Fibroblast of pulmonary artery (primary cell): ENCODE data around the gene SNCA.
A peak's percentile ranks its signal among the peaks of the same experiment; 100 is the strongest.

Source experiments
- DNase-seq: peaks from one replicate; pipeline ENCODE4 v3.0.0-alpha.2; 2010; ENCODE audit warnings: low read depth
- H3K4me3 ChIP-seq: replicated peaks from 2 replicates; pipeline ENCODE4 v1.5.1; 2011; ENCODE audit warnings: low read depth, mild to moderate bottlenecking, control low read depth, low read length, moderate library complexity
- TF ChIP-seq, protein P1 (sequence below): IDR thresholded peaks from 2 replicates; pipeline ENCODE4 v1.5.1; 2011; ENCODE audit warnings: mild to moderate bottlenecking, control low read depth, low read length, inconsistent platforms; ENCODE audit errors: missing control alignments

Gene SNCA

DNA sequence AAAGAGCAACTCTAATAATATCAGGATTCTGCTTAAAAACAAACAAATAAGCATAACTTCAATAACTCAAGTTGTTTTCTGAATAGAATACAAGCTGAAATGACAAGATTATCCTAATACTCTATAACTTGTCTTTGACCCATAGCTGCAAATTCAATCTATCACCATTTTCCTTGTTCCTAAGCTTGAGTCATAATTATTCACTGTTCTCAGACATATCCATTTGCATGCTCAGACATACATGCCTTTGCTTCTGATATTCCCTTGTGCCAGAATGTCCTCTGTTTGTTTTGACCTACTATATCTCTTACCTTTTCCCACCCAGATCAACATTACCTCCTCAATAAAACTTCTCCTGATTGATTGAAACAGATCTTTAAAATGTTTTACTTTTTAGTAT lies 109.7 kb downstream of the SNCA start:
- no peak overlapping the region for H3K4me3 ChIP-seq
- no peak for DNase-seq
- TF ChIP-seq, protein P1, sequence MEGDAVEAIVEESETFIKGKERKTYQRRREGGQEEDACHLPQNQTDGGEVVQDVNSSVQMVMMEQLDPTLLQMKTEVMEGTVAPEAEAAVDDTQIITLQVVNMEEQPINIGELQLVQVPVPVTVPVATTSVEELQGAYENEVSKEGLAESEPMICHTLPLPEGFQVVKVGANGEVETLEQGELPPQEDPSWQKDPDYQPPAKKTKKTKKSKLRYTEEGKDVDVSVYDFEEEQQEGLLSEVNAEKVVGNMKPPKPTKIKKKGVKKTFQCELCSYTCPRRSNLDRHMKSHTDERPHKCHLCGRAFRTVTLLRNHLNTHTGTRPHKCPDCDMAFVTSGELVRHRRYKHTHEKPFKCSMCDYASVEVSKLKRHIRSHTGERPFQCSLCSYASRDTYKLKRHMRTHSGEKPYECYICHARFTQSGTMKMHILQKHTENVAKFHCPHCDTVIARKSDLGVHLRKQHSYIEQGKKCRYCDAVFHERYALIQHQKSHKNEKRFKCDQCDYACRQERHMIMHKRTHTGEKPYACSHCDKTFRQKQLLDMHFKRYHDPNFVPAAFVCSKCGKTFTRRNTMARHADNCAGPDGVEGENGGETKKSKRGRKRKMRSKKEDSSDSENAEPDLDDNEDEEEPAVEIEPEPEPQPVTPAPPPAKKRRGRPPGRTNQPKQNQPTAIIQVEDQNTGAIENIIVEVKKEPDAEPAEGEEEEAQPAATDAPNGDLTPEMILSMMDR: no peak

DNA sequence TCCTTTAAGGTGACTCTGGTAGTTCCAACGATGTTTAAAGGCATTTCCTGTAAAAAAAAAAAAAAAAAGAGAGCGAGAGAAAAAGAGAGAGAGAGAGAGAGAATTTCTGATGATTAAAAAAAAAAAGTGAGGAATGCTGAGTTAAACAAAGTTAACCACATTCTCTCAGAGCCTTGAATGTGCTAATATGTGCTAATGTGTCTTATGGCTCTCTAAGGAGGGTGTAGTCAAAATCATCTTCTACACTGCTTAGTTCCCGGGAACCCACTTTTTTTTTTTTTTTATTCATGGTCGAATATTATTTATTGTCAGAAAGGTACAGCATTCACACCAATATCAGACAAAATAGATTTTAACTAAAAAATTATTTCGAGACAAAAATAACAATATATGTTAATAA lies 111.7 kb downstream of the SNCA start:
- TF ChIP-seq, protein P1: no peak
- H3K4me3 ChIP-seq: no peak overlapping the region
- DNase-seq: no peak

DNA sequence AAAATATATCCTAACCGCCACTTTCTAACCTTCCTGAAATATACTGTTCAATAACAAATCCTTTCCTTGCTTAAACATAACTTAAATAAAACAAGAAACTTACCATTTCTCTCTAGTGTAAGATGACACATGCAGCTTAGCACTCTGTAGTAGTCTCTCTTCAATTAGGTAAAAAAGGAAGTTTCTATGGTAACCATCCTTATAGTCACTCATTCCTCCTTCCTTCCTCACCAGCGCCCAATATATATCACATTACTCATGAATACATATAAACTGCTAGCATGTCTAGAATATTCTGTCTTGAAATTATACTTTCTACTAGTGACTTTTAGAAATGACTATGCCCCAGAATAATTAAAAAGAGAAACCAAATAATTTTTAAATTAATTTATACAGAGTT lies 112.2 kb downstream of the SNCA start:
- DNase-seq: peak; percentile 46
- TF ChIP-seq, protein P1: no peak
- H3K4me3 ChIP-seq: no peak overlapping the region

DNA sequence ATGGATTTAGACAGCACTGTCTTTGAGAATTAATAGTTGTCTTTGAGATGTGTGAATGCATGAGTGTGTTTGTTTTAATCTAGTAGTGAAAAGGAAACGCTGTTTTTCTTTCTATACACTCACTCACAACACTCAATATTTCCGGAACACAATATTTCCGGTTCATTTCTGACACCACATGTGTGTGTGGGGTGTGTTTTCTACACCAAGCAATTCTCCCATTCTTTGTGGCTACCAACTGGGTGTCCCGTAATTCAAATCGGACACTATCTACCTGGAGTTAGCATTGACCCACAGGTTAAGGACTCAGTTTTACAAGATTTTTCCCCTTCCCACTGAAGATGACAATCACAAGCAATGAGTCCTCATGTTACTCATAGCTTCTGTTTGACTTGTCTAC lies 113.9 kb downstream of the SNCA start:
- no peak for DNase-seq
- no peak overlapping the region for H3K4me3 ChIP-seq
- TF ChIP-seq, protein P1: no peak

DNA sequence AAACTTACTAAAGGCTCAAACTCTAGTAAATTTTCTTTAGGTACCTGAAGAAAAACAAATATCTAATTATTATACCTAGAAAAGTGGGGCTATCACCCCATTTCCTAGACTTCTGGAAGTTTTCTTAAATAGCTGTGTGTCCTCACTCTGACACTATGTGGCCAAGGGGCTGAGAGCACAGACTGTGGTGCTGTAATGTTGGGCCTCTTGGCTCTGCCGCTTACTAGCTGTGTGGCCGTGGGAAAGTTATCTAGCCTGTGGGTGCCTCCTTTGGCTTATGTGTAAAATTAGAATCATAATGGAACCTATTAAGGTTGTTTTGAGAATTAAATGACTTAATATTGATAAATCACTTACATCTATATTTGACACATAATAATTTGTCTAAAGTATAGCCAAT lies 114.4 kb downstream of the SNCA start:
- TF ChIP-seq, protein P1: no peak
- no peak for DNase-seq
- H3K4me3 ChIP-seq: no peak overlapping the region

DNA sequence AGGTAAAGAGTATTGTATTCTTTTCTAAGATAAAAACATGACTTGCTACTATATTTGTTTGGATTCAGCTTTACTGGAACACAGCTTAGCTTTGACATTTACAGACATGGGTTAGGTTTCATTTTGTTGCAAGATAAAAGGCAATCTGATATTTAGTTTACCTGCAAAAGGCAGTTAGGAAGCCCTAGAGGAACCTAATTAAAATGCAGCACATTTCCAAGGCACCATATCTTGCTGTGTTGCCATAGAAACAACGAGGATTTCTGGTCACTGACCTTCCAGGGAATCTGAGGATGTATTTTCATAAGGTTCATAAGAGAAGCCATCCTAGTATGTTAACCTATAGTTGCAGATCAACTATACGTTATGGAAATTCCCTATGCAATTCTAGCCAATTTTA lies 116.0 kb downstream of the SNCA start:
- H3K4me3 ChIP-seq: no peak overlapping the region
- TF ChIP-seq, protein P1: no peak
- DNase-seq: no peak

DNA sequence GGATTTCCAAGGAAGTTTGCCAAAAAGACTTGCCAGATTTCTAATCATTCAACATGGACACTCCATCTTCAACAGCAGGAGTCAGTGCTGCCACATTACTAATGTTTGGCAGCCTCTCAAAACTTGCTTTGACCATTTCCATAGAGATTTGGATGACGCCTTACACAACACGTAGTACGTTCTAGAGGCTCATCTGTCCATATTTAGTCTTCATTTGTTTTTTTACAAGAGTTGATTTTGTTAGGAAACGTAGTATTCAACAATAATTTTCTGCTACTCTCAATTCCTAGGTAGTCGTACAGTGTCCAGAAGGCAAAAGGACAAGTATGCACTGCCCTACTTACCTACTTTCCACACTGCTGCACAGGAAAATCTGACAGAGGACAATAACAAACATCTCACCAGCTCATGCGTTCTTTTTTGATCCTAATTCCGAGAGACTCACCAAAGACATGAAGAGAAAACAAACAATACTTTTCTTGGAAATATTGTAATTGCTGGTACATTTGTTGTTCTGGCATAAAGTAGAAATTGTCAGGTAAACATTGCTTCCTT lies 117.3 kb downstream of the SNCA start:
- TF ChIP-seq, protein P1: no peak
- no peak for DNase-seq
- no peak overlapping the region for H3K4me3 ChIP-seq
